Posterior cingulate gyrus (tissue), 11 donors: ENCODE measurements around the gene RIPOR3.

Experiments used
- DNase-seq, 10 donors: peaks; one replicate each; pipeline versions ENCODE4 v3.0.0 to v3.0.0-alpha.2; 2020 to 2021; ENCODE audit warnings: mixed read lengths in 3 of 10
- intact Hi-C: fragments of 100-400 bp; cut with DNase I; formaldehyde crosslinking; loops from one replicate; pipeline ENCODE4 v1.15.1; 2023

The RIPOR3 gene

GRCh38 chr20:50595433-50595895, 95.9 kb downstream of the RIPOR3 start:
- peak in 3 of 10 donors; percentile 9 to 61 (median 49) for DNase-seq
- intact Hi-C loops = no loop called here

GRCh38 chr20:50594591-50595432, 96.5 kb downstream of the RIPOR3 start:
- intact Hi-C loops = no loop called here
- DNase-seq = peak in 3 of 10 donors; percentile 55 to 64 (median 60)

GRCh38 chr20:50594231-50594590, 97.1 kb downstream of the RIPOR3 start:
- peak in 3 of 10 donors; percentile 27 to 65 (median 62) for DNase-seq
- intact Hi-C loops = no loop called here

GRCh38 chr20:50593005-50593335, 98.4 kb downstream of the RIPOR3 start:
- intact Hi-C loops = no loop called here
- DNase-seq = peak in 3 of 10 donors; percentile 40 to 70 (median 55)

- peak in 3 of 10 donors; percentile 57 to 77 (median 65) for DNase-seq
Observed at GRCh38 chr20:50592282-50593004, 98.9 kb downstream of the RIPOR3 start.

GRCh38 chr20:50591233-50591852, 100.0 kb downstream of the RIPOR3 start:
- intact Hi-C loops = no loop called here
- DNase-seq = peak in 2 of 10 donors; percentile 5 to 25

More at GRCh38 chr20:50592282-50593004, 98.9 kb downstream of the RIPOR3 start:
- intact Hi-C loops = no loop called here

GRCh38 chr20:50590348-50590664, 101.0 kb downstream of the RIPOR3 start:
- intact Hi-C loops = no loop called here
- peak in 2 of 10 donors; percentile 62 to 69 for DNase-seq

- intact Hi-C loops = loop anchor here (10.0 kb wide), 1 partner anchor 155 kb away; no protein-coding TSS in a partner anchor
- peak in 2 of 10 donors; percentile 38 to 71 for DNase-seq
Observed at GRCh38 chr20:50589548-50590347, 101.6 kb downstream of the RIPOR3 start.

- intact Hi-C loops = loop anchor here (10.0 kb wide), 1 partner anchor 157 kb away; no protein-coding TSS in a partner anchor
- DNase-seq = peak in 9 of 10 donors; percentile 54 to 95 (median 73)
Observed at GRCh38 chr20:50588034-50588736, 103.2 kb downstream of the RIPOR3 start.

GRCh38 chr20:50587291-50587961, 103.9 kb downstream of the RIPOR3 start:
- intact Hi-C loops = loop anchor here (10.0 kb wide), 1 partner anchor 157 kb away; no protein-coding TSS in a partner anchor
- peak in 1 of 10 donors; percentile 81 for DNase-seq

GRCh38 chr20:50586531-50587232, 104.7 kb downstream of the RIPOR3 start:
- intact Hi-C loops = loop anchor here (10.0 kb wide), 1 partner anchor 158 kb away; no protein-coding TSS in a partner anchor
- DNase-seq = peak in 1 of 10 donors; percentile 66

GRCh38 chr20:50585678-50586077, 105.7 kb downstream of the RIPOR3 start:
- intact Hi-C loops = loop anchor here (10.0 kb wide), 1 partner anchor 159 kb away; no protein-coding TSS in a partner anchor
- peak in 1 of 10 donors; percentile 43 for DNase-seq

- DNase-seq = peak in 1 of 10 donors; percentile 79
- intact Hi-C loops = loop anchor here (10.0 kb wide), 1 partner anchor 160 kb away; no protein-coding TSS in a partner anchor
Observed at GRCh38 chr20:50585214-50585613, 106.1 kb downstream of the RIPOR3 start.

- no peak for DNase-seq
- intact Hi-C loops = loop anchor here (10.0 kb wide), 1 partner anchor 160 kb away; no protein-coding TSS in a partner anchor
Observed at GRCh38 chr20:50584687-50585086, 106.7 kb downstream of the RIPOR3 start.

GRCh38 chr20:50583442-50584150, 107.7 kb downstream of the RIPOR3 start:
- DNase-seq = peak in 1 of 10 donors; percentile 45
- intact Hi-C loops = loop anchor here (10.0 kb wide), 1 partner anchor 161 kb away; no protein-coding TSS in a partner anchor

GRCh38 chr20:50582591-50583234, 108.6 kb downstream of the RIPOR3 start:
- intact Hi-C loops = loop anchor here (10.0 kb wide), 1 partner anchor 162 kb away; no protein-coding TSS in a partner anchor
- peak in 1 of 10 donors; percentile 64 for DNase-seq
